Breast epithelium (tissue), 4 donors: ENCODE results near the gene HMSD. TPM values are rescaled to one million over a fixed set of nuclear protein-coding genes. Genes with fewer than 3 reads are reported as not detected.

Experiments
- DNase-seq, 2 donors: peaks; one replicate each; pipeline ENCODE4 v3.0.0-alpha.2; 2019; ENCODE audit warnings: low spot score in 2 of 2
- H3K27ac ChIP-seq, 2 donors: fragments of 200-600 bp; sonication (generic) in 1 of 2; one replicate each; pipeline ENCODE4 v1.5.1; 2016 to 2019; ENCODE audit warnings: mild to moderate bottlenecking in 1 of 2
- H3K27me3 ChIP-seq, 2 donors: fragments of 200-600 bp; sonication (generic) in 1 of 2; one replicate each; pipeline versions ENCODE4 v1.5.1 to v1.6.0; 2017 to 2019; ENCODE audit warnings: control low read depth in 1 of 2, mild to moderate bottlenecking in 1 of 2
- H3K36me3 ChIP-seq: fragments of 200-600 bp; one replicate; pipeline ENCODE4 v1.5.1; 2019
- H3K4me1 ChIP-seq, 2 donors: fragments of 200-600 bp; sonication (generic); one replicate each; pipeline ENCODE4 v1.5.1; 2016 to 2019; ENCODE audit warnings: control low read depth in 1 of 2
- H3K4me3 ChIP-seq, 3 donors: fragments of 200-600 bp; sonication (generic); 1 replicate in 2 of 3; 2 replicates in 1 of 3; pipeline ENCODE4 v1.5.1; 2016 to 2019; ENCODE audit warnings: mild to moderate bottlenecking in 3 of 3, moderate library complexity in 2 of 3
- H3K9me3 ChIP-seq, 2 donors: fragments of 200-600 bp; sonication (generic) in 1 of 2; one replicate each; pipeline ENCODE4 v1.5.1; 2016 to 2019; ENCODE audit warnings: control low read depth in 1 of 2
- CTCF ChIP-seq, 3 donors: fragments of 450-650 bp; IDR thresholded peaks; one replicate each; pipeline ENCODE4 v1.5.1; 2016 to 2017; ENCODE audit warnings: antibody characterized with exemption in 3 of 3, mild to moderate bottlenecking in 3 of 3, moderate library complexity in 3 of 3
- POLR2A ChIP-seq: fragments of 450-650 bp; IDR thresholded peaks from one replicate; pipeline ENCODE4 v1.6.1; 2016; ENCODE audit warnings: antibody characterized with exemption, mild to moderate bottlenecking, moderate library complexity
- POLR2AphosphoS5 ChIP-seq, 3 donors: sonication (generic); formaldehyde crosslinking; IDR thresholded peaks; one replicate each; pipeline ENCODE4 v1.6.1; 2017; ENCODE audit warnings: antibody characterized with exemption in 3 of 3
- intact Hi-C: fragments of 100-400 bp; cut with DNase I; formaldehyde crosslinking; loops from one replicate; pipeline ENCODE4 v1.15.1; 2023; ENCODE audit warnings: low total_unique reads
- total RNA-seq, 3 donors: library from RNA; depleted of rRNA; stranded (reverse); fragments of >200 nt; gene quantifications; one replicate each; pipeline ENCODE4 v1.1.0, GENCODE V29; 2016

The HMSD gene
- total RNA-seq, 3 donors from 2014 or later = 0.29 TPM; not detected in 2

- intact Hi-C loops = no loop called here
- Histone ChIP-seq H3K27me3 (no peaks in the 10 kb centered on the region), H3K27ac (peak overlapping the region; percentile 99), H3K36me3 (no peaks in the 10 kb centered on the region), H3K4me3 (peak overlapping the region; percentile 85 to 93 (median 88)), H3K4me1 (peaks cover 0 to 7% of the 10 kb centered on the region in 2 donors), H3K9me3 (no peaks in the 10 kb centered on the region)
- TF ChIP-seq POLR2AphosphoS5 (IDR thresholded peaks at IDR 0.05) (no peak), POLR2A (no peak), CTCF (IDR thresholded peaks at IDR 0.05) (no peak)
- peak in 1 of 2 donors; percentile 30 for DNase-seq
Measured at GRCh38 chr18:63970809-63971205, 21.7 kb downstream of the HMSD start.

GRCh38 chr18:63971320-63972001, 22.4 kb downstream of the HMSD start:
- peak overlapping the region; percentile 85 to 93 (median 88) for H3K4me3 ChIP-seq
- TF ChIP-seq POLR2A (no peak), POLR2AphosphoS5 (IDR thresholded peaks at IDR 0.05) (no peak), CTCF (IDR thresholded peaks at IDR 0.05) (no peak)
- H3K27ac ChIP-seq = peak overlapping the region; percentile 99
- peaks cover 0 to 7% of the 10 kb centered on the region in 2 donors for H3K4me1 ChIP-seq
- no peaks in the 10 kb centered on the region for H3K36me3 ChIP-seq
- DNase-seq = no peak
- intact Hi-C loops = no loop called here
- no peaks in the 10 kb centered on the region for H3K27me3 ChIP-seq
- H3K9me3 ChIP-seq = no peaks in the 10 kb centered on the region

- DNase-seq = no peak
- intact Hi-C loops = no loop called here
- TF ChIP-seq POLR2AphosphoS5 (IDR thresholded peaks at IDR 0.05) (no peak), CTCF (IDR thresholded peaks at IDR 0.05) (no peak), POLR2A (no peak)
- Histone ChIP-seq H3K36me3 (no peaks in the 10 kb centered on the region), H3K27ac (peak overlapping the region in 1 of 2 donors; percentile 99), H3K4me1 (peaks cover 0 to 7% of the 10 kb centered on the region in 2 donors), H3K9me3 (no peaks in the 10 kb centered on the region), H3K27me3 (no peaks in the 10 kb centered on the region), H3K4me3 (no peak overlapping the region)
Measured at GRCh38 chr18:63972002-63972376, 22.9 kb downstream of the HMSD start.

GRCh38 chr18:63974991-63975390, 25.9 kb downstream of the HMSD start:
- intact Hi-C loops = no loop called here
- TF ChIP-seq POLR2A = no peak
- no peak for TF ChIP-seq POLR2AphosphoS5 (IDR thresholded peaks at IDR 0.05)
- no peak for TF ChIP-seq CTCF (IDR thresholded peaks at IDR 0.05)
- H3K4me3 ChIP-seq = no peak overlapping the region
- H3K27ac ChIP-seq = no peak overlapping the region
- DNase-seq = no peak
- H3K9me3 ChIP-seq = no peaks in the 10 kb centered on the region
- no peaks in the 10 kb centered on the region for H3K4me1 ChIP-seq
- H3K36me3 ChIP-seq = no peaks in the 10 kb centered on the region
- H3K27me3 ChIP-seq = no peaks in the 10 kb centered on the region

GRCh38 chr18:63975628-63976027, 26.5 kb downstream of the HMSD start:
- Histone ChIP-seq H3K4me3 (no peak overlapping the region), H3K36me3 (no peaks in the 10 kb centered on the region), H3K9me3 (no peaks in the 10 kb centered on the region), H3K27me3 (no peaks in the 10 kb centered on the region), H3K27ac (no peak overlapping the region), H3K4me1 (no peaks in the 10 kb centered on the region)
- intact Hi-C loops = no loop called here
- no peak for DNase-seq
- TF ChIP-seq POLR2AphosphoS5 (IDR thresholded peaks at IDR 0.05) (no peak), POLR2A (no peak), CTCF (IDR thresholded peaks at IDR 0.05) (no peak)
